ENCODE data around the gene KLHDC7A. TPM values are rescaled to one million over a fixed set of nuclear protein-coding genes. Genes with fewer than 3 reads are reported as not detected.

The KLHDC7A gene
- total RNA-seq, 1 experiment from 2014 or later = not detected

- no TSS peak for BruUV-seq (replicated peaks)
- POLR2A ChIA-PET = no interaction called here
- H3K27me3 Mint-ChIP-seq (ENCODE audit: insufficient read depth, unreplicated experiment) = peaks cover 12% of the 10 kb centered on the region
- TF ChIP-seq CTCF (IDR thresholded peaks at IDR 0.05; ENCODE audit: unreplicated experiment) = no peak
- H3K36me3 Mint-ChIP-seq (ENCODE audit: insufficient read depth, unreplicated experiment) = no peaks in the 10 kb centered on the region
- H3K4me1 Mint-ChIP-seq (ENCODE audit: insufficient read depth, unreplicated experiment) = no peaks in the 10 kb centered on the region
- no peak overlapping the region for H3K4me3 Mint-ChIP-seq (ENCODE audit: unreplicated experiment)
- peaks cover 6% of the 10 kb centered on the region for H3K9me3 Mint-ChIP-seq (ENCODE audit: unreplicated experiment)
- CTCF ChIA-PET = no interaction called here
- intact Hi-C loops (cut with micrococcal nuclease) = no loop called here
- DNase-seq (ENCODE audit: unreplicated experiment) = no peak
- no peak overlapping the region for H3K27ac Mint-ChIP-seq (ENCODE audit: low read depth, unreplicated experiment)
Measured at GRCh38 chr1:18463063-18463462, 17.7 kb upstream of the KLHDC7A start.

GRCh38 chr1:18463984-18464664, 16.6 kb upstream of the KLHDC7A start:
- ChIA-PET CTCF (no interaction called here), POLR2A (no interaction called here)
- no peaks in the 10 kb centered on the region for H3K36me3 Mint-ChIP-seq (ENCODE audit: insufficient read depth, unreplicated experiment)
- no peak overlapping the region for H3K27ac Mint-ChIP-seq (ENCODE audit: low read depth, unreplicated experiment)
- no peaks in the 10 kb centered on the region for H3K4me1 Mint-ChIP-seq (ENCODE audit: insufficient read depth, unreplicated experiment)
- peaks cover 7% of the 10 kb centered on the region for H3K9me3 Mint-ChIP-seq (ENCODE audit: unreplicated experiment)
- TF ChIP-seq CTCF (IDR thresholded peaks at IDR 0.05; ENCODE audit: unreplicated experiment) = no peak
- no peak overlapping the region for H3K4me3 Mint-ChIP-seq (ENCODE audit: unreplicated experiment)
- H3K27me3 Mint-ChIP-seq (ENCODE audit: insufficient read depth, unreplicated experiment) = peaks cover 12% of the 10 kb centered on the region
- intact Hi-C loops (cut with micrococcal nuclease) = no loop called here
- BruUV-seq (replicated peaks) = no TSS peak
- DNase-seq (ENCODE audit: unreplicated experiment) = no peak

DNA sequence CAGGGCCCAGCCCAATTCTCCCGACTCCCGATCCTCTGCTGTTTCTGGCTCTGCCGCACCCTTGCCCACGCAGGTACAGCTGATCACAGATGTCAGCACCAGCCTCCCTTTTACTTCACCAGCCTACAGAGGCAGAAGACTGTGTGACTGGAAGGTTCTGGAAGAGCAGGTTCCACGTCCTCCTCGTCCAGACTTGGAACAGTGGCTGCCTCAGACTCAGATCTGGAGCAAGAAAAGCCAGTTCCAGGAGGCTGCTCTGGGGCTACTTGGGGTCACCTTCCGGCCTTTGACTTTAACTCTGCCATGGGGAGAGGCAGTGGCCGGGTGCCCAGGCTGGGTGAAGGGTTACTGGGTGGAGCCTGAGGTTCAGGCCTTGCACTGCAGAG, 16.1 kb upstream of the KLHDC7A start:
- BruUV-seq (replicated peaks) = no TSS peak
- Mint-ChIP-seq H3K4me3 (ENCODE audit: unreplicated experiment) (no peak overlapping the region), H3K4me1 (ENCODE audit: insufficient read depth, unreplicated experiment) (no peaks in the 10 kb centered on the region), H3K36me3 (ENCODE audit: insufficient read depth, unreplicated experiment) (no peaks in the 10 kb centered on the region), H3K9me3 (ENCODE audit: unreplicated experiment) (peaks cover 7% of the 10 kb centered on the region), H3K27ac (ENCODE audit: low read depth, unreplicated experiment) (no peak overlapping the region), H3K27me3 (ENCODE audit: insufficient read depth, unreplicated experiment) (peaks cover 12% of the 10 kb centered on the region)
- TF ChIP-seq CTCF (IDR thresholded peaks at IDR 0.05; ENCODE audit: unreplicated experiment) = no peak
- POLR2A ChIA-PET = no interaction called here
- intact Hi-C loops (cut with micrococcal nuclease) = no loop called here
- no peak for DNase-seq (ENCODE audit: unreplicated experiment)
- CTCF ChIA-PET = no interaction called here

DNA sequence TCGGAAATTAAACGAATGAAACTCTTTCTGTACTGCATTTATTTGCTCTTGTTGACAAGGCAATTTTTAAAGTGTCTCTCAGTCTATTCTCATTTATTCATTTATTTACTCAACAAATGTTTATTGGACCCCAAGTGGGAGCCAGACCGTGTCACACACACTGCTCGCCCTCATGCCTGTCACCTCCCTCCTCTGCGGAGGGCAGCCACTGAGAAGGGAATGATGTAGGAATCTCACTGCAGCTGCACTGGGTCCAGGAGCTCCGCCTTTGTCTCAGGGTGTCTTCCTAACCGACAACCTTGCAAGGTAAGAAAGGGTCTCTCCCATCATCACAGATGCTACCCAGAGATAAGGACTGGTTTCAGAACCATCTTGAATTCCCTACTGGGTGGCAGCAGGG, 14.1 kb upstream of the KLHDC7A start:
- BruUV-seq (replicated peaks) = no TSS peak
- H3K4me1 Mint-ChIP-seq (ENCODE audit: insufficient read depth, unreplicated experiment) = no peaks in the 10 kb centered on the region
- POLR2A ChIA-PET = no interaction called here
- no peaks in the 10 kb centered on the region for H3K27me3 Mint-ChIP-seq (ENCODE audit: insufficient read depth, unreplicated experiment)
- H3K27ac Mint-ChIP-seq (ENCODE audit: low read depth, unreplicated experiment) = no peak overlapping the region
- TF ChIP-seq CTCF (IDR thresholded peaks at IDR 0.05; ENCODE audit: unreplicated experiment) = no peak
- intact Hi-C loops (cut with micrococcal nuclease) = no loop called here
- DNase-seq (ENCODE audit: unreplicated experiment) = no peak
- CTCF ChIA-PET = no interaction called here
- H3K36me3 Mint-ChIP-seq (ENCODE audit: insufficient read depth, unreplicated experiment) = no peaks in the 10 kb centered on the region
- H3K9me3 Mint-ChIP-seq (ENCODE audit: unreplicated experiment) = peaks cover 7% of the 10 kb centered on the region
- H3K4me3 Mint-ChIP-seq (ENCODE audit: unreplicated experiment) = no peak overlapping the region
